Measurements from ENCODE around the gene PTPRN2.
"Not testable (repeated sequence)": the region's sequence is repeated elsewhere in the genome, so short reads cannot be mapped to it uniquely, and the experiment has no call there.

- TF ChIP-seq NCOR1 (IDR thresholded peaks at IDR 0.05); BRF2 (IDR thresholded peaks at IDR 0.05; ENCODE audit: borderline replicate concordance, insufficient read depth, insufficient read length); EP300 (IDR thresholded peaks at IDR 0.05; ENCODE audit: low read length); ZNF583 (CRISPR knock-in tag; IDR thresholded peaks at IDR 0.05); JUND (IDR thresholded peaks at IDR 0.05; ENCODE audit: borderline replicate concordance, low read depth, low read length); JUND (tag; IDR thresholded peaks at IDR 0.05; ENCODE audit: borderline replicate concordance, low read depth, low read length): not testable (repeated sequence)
Observed at GRCh38 chr7:158304072-158304471, 283.6 kb downstream of the PTPRN2 start.
